AG10803 (cell line): ENCODE data around the gene SUSD4.

Experiments used
- DNase-seq: peaks from one replicate; pipeline ENCODE4 v3.0.0; 2010; ENCODE audit warnings: low read depth
- H3K4me3 ChIP-seq: 2 replicates; pipeline ENCODE4 v1.5.1; 2011; ENCODE audit warnings: mild to moderate bottlenecking, low read length, control low read depth
- TF ChIP-seq, protein P1 (sequence below): conservative IDR thresholded peaks from 2 replicates; pipeline ENCODE4 v1.5.1; 2011; ENCODE audit warnings: mild to moderate bottlenecking, low read length, control low read depth, inconsistent platforms

Gene SUSD4

DNA sequence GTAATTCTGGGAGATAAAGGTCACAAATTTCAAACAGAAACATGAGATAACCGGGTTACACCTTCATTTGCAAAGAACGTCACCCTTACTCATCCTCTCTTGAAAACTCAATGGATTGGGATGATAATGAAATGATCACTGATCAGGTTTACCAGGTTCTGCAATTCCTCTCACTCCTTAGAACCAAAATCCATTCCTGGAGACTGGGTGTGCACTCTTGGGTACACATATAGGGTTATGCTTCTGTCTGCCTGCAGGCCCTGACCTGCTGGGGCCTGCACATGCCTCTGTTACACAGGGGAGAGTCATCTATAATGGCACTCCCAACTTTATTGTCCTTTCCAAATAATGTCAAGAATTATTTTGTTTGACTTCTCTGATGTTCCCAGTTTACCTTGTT, 8.3 kb downstream of the SUSD4 start:
- no peak for DNase-seq
- TF ChIP-seq, protein P1, sequence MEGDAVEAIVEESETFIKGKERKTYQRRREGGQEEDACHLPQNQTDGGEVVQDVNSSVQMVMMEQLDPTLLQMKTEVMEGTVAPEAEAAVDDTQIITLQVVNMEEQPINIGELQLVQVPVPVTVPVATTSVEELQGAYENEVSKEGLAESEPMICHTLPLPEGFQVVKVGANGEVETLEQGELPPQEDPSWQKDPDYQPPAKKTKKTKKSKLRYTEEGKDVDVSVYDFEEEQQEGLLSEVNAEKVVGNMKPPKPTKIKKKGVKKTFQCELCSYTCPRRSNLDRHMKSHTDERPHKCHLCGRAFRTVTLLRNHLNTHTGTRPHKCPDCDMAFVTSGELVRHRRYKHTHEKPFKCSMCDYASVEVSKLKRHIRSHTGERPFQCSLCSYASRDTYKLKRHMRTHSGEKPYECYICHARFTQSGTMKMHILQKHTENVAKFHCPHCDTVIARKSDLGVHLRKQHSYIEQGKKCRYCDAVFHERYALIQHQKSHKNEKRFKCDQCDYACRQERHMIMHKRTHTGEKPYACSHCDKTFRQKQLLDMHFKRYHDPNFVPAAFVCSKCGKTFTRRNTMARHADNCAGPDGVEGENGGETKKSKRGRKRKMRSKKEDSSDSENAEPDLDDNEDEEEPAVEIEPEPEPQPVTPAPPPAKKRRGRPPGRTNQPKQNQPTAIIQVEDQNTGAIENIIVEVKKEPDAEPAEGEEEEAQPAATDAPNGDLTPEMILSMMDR, result no peak

DNA sequence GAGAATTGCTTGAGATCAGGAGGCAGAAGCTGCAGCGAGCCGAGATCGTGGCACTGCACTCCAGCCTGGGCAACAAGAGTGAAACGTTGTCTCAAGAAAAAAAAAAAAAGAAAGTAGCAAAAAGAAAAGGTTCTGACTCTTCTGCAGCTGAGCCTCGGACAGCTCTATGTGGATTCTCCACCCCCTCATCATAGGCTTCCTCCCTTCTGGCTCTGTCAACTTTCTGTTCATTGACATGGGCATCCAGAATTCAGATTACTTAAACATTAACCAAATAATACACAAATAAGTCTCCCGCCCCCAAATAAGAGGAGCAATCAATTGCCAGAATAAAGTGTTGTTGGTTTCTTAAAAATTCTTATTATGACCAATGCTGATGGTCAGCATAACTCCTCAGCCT, 10.0 kb downstream of the SUSD4 start:
- TF ChIP-seq, protein P1, result no peak
- no peak overlapping the region for H3K4me3 ChIP-seq
- DNase-seq, result no peak

More for the DNA sequence above, 8.3 kb downstream of the SUSD4 start:
- no peak overlapping the region for H3K4me3 ChIP-seq

DNA sequence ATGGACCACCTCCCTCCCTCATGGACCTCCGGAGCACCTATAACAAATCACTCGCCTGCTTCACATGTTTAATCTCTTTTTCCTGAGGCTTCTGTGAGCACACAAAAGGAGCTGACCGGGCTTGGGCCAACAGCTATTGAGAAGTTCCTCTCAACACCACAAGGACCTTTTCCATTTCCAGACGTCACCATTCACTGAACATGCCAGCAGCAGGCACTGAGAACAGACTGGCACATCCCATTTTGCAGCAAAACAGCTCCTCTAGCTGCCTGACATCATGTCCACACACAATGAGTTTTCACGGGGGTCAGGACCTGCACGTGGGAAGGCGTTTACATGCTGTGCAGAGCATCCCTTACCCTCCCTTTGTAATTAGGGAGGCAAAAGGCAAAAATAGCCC, 11.0 kb downstream of the SUSD4 start:
- no peak for DNase-seq
- no peak overlapping the region for H3K4me3 ChIP-seq
- TF ChIP-seq, protein P1, result no peak

DNA sequence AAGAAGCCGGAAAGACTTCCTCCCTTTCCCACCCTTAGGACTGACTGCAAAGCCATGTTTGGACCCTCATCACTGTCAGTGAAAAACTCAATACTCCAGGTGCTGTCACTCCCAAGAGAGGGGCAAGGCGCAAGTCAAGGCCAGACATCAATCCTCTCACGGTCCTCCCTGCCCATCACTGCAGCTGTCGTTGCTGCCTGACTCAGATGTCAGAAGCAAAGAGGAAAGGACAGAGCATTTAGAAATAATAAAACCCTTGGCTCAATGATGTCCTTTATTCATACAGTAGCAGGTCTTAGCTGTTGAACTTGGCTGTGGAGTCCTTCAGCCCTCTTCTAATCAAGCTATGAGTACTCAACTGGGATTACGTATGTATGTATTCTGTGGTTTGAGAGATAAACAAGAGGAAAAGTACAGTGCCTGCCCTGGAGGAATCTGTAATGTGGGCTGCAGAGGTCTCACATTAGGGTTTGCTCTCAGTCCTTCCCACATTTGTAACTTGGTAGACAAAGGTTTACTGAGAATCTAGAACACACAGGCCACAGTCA, 13.5 kb downstream of the SUSD4 start:
- TF ChIP-seq, protein P1, result no peak
- H3K4me3 ChIP-seq, result no peak overlapping the region
- DNase-seq, result no peak

DNA sequence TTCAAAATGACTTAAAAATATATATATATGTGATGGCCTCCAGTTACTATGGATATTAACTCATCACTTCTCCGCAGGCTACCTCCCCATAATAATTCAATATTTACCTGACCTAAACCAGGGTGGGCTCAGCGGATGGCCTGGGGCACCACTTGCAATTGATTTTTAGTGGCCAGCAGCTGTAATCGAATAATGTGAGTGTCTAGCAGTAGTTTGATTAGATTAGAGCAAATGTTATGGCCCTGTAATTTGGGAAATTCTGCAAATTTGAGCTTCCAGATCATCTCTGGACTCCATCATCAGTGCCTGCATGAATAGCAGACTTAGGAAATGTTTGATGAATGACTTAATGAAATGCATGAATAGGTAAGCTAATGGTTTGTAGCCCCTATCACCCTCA, 14.7 kb downstream of the SUSD4 start:
- DNase-seq, result no peak
- TF ChIP-seq, protein P1, result no peak
- H3K4me3 ChIP-seq, result no peak overlapping the region

DNA sequence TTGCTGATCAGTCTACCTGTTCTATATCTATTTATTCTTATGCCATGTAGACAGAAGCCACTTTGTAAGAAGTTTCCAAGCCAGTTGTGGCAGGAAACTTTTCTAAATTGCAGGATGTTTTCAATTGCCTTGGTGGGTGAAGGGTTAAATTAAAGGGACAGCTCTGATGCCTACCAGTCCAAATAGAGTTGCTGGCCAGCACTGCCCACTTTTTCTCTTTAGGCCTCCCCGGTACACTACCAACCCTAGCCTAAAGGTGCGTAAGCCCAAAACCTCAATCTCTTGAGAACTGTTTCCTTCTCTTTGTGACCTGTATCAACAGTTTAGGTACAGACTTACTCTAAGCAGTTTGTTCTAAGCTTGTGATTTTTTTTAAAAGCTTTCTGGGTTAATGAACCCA, 15.5 kb downstream of the SUSD4 start:
- TF ChIP-seq, protein P1, result no peak
- no peak for DNase-seq
- H3K4me3 ChIP-seq, result no peak overlapping the region

DNA sequence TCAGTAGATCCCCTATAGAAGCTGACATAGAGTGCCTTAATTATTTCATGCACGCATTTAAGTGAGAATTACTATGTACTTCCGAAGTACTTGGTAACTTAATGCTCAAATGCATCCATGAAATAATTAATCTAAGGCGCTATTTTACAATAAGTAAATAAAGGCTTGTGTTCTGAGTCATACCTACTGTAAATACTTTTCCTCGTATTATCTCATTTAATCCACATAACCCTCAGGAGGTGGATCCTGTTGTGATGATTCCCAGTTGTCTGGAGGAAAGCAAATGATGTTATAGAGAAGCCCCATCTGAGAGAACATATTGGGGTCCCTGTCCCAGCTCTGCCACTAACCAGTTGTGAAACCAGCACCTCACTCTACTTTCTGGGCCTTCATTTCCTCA, 16.4 kb downstream of the SUSD4 start:
- DNase-seq, result no peak
- TF ChIP-seq, protein P1, result no peak
- no peak overlapping the region for H3K4me3 ChIP-seq
